SK-N-SH treated with all-trans-retinoic acid at 6 μM for 48 hours (cell line): ENCODE measurements around the gene PANK2.

Experiments used
- CREB5 ChIP-seq: fragments of 250-450 bp; sonication (Bioruptor Pico); IDR thresholded peaks from 2 replicates; pipeline ENCODE4 v1.5.1; 2020; ENCODE audit warnings: low read depth, mild to moderate bottlenecking, moderate library complexity
- SNAI2 ChIP-seq: fragments of 250-450 bp; sonication (Bioruptor Pico); IDR thresholded peaks from 2 replicates; pipeline ENCODE4 v1.5.0; 2020; ENCODE audit warnings: mild to moderate bottlenecking, moderate library complexity
- ZFP3 ChIP-seq: fragments of 250-450 bp; sonication (Bioruptor Pico); IDR thresholded peaks from 2 replicates; pipeline ENCODE4 v1.5.0; 2020; ENCODE audit warnings: mild to moderate bottlenecking, moderate library complexity
- ZFP30 ChIP-seq: fragments of 450-650 bp; formaldehyde crosslinking; IDR thresholded peaks from 2 replicates; pipeline ENCODE4 v1.5.0; 2022; ENCODE audit warnings: mild to moderate bottlenecking, moderate library complexity

GRCh38 chr20:3846740-3847428, 42.3 kb upstream of the PANK2 start, which contains the start of gene MAVS:
- TF ChIP-seq CREB5 = no peak
- TF ChIP-seq ZFP3 = no peak
- TF ChIP-seq ZFP30 = no peak
- TF ChIP-seq SNAI2 (CRISPR knock-in tag) = no peak
